ENCODE measurements around the gene ISLR. TPM values are rescaled to one million over a fixed set of nuclear protein-coding genes. Genes with fewer than 3 reads are reported as not detected.

The ISLR gene
- total RNA-seq, 1 donor, result 73.8 TPM

DNA sequence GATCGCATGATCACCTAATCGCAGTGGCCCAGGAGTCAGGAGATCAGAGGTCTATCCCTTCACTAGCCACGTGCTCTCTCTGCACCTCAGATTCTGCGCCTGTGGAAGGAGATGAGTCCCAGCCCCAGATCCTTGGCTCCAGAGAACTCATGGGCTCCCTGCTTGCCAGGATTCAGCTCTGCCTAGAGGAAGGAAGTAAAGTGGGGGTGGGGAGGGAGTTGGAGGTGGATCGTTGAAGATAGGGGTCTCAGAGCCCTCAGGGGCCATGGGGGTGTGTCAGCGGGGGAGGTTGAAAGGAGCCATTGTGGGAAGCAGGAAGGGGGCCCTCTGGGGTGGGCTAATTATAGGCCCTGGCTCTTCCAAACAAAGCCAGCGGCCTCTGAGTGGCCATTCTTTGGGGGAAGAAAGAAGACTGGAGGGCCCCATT, 40.4 kb downstream of the ISLR start:
- no peak for DNase-seq (ENCODE audit: low read depth)
- TF ChIP-seq, protein P1, sequence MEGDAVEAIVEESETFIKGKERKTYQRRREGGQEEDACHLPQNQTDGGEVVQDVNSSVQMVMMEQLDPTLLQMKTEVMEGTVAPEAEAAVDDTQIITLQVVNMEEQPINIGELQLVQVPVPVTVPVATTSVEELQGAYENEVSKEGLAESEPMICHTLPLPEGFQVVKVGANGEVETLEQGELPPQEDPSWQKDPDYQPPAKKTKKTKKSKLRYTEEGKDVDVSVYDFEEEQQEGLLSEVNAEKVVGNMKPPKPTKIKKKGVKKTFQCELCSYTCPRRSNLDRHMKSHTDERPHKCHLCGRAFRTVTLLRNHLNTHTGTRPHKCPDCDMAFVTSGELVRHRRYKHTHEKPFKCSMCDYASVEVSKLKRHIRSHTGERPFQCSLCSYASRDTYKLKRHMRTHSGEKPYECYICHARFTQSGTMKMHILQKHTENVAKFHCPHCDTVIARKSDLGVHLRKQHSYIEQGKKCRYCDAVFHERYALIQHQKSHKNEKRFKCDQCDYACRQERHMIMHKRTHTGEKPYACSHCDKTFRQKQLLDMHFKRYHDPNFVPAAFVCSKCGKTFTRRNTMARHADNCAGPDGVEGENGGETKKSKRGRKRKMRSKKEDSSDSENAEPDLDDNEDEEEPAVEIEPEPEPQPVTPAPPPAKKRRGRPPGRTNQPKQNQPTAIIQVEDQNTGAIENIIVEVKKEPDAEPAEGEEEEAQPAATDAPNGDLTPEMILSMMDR (IDR thresholded peaks at IDR 0.05; ENCODE audit: insufficient read depth, low read depth, low read length), result no peak
- no peak overlapping the region for H3K4me3 ChIP-seq (ENCODE audit: low read depth, low read length)

DNA sequence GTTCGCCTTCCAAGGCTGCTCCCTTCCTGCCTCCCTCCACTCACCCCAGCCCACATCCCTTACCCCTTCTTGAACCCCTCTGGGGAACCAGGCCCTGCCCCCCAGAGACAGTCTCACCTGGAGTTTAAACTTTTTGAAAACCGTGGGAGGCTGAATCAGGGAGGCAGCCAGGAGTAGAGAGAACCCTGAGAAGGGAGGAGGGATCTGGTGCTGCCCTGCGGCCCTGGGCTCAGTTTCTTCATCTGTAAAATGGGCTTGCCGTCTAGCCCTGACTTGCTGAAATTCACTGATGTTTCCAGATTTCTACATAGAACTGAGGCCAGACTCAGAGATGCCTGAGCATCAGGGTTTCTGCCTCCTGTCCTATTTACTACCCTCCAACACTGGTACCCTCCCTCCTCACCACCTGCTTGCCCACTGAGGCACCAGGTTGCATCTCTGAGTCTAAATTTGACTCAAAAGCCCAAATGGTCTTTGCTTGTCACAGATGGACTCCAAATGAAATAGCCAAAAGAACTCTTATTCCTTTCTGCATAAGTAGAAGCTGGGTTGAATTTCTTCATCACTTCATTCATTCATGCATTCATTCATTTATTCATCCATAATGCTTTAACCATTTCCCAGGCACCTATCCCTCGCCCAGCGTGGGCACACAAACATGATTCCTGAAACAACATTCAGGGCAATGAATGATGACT, 41.0 kb downstream of the ISLR start:
- no peak overlapping the region for H3K4me3 ChIP-seq (ENCODE audit: low read depth, low read length)
- no peak for DNase-seq (ENCODE audit: low read depth)
- TF ChIP-seq, protein P1 (IDR thresholded peaks at IDR 0.05; ENCODE audit: insufficient read depth, low read depth, low read length), result no peak

DNA sequence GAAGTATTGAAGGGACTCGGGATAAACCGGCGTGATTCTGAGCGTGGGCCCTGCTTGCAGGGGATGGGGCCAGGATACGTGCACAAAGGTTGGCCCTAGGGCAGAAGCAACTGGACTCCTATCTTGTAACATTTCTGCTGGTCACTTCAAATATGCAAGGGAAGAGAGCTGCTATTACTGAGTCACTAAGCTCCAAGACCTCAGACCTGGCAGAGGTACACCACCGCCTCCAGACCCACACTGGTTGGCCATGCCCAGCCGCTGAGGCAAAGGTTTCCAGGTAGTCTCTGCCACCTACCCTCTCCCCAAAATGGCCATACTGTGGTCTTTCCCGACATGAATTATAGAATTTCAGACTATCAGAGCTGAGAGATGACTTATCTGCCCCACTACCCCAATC, 42.4 kb downstream of the ISLR start:
- H3K4me3 ChIP-seq (ENCODE audit: low read depth, low read length), result no peak overlapping the region
- TF ChIP-seq, protein P1 (IDR thresholded peaks at IDR 0.05; ENCODE audit: insufficient read depth, low read depth, low read length), result no peak
- no peak for DNase-seq (ENCODE audit: low read depth)

DNA sequence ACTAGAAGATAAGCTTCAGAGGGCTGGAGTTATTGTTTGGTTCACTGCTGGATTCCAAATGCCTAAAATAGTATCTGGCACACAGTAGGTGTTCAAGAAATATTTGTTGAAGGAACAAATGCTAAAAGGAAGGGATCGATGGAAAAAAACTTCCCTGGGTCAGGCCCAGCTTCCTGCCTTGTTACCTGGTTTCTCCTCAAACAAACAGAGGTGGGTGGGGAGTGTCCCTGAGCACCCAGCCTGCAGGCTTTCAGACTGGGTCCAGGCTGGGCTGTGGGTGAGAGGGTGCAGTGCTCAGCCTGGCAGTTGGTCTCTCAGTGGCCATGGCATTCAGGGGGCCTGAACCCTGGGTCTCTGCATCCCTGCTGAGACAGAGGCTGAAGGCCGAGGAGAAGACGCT, 43.4 kb downstream of the ISLR start:
- TF ChIP-seq, protein P1 (IDR thresholded peaks at IDR 0.05; ENCODE audit: insufficient read depth, low read depth, low read length), result no peak
- H3K4me3 ChIP-seq (ENCODE audit: low read depth, low read length), result no peak overlapping the region
- no peak for DNase-seq (ENCODE audit: low read depth)

DNA sequence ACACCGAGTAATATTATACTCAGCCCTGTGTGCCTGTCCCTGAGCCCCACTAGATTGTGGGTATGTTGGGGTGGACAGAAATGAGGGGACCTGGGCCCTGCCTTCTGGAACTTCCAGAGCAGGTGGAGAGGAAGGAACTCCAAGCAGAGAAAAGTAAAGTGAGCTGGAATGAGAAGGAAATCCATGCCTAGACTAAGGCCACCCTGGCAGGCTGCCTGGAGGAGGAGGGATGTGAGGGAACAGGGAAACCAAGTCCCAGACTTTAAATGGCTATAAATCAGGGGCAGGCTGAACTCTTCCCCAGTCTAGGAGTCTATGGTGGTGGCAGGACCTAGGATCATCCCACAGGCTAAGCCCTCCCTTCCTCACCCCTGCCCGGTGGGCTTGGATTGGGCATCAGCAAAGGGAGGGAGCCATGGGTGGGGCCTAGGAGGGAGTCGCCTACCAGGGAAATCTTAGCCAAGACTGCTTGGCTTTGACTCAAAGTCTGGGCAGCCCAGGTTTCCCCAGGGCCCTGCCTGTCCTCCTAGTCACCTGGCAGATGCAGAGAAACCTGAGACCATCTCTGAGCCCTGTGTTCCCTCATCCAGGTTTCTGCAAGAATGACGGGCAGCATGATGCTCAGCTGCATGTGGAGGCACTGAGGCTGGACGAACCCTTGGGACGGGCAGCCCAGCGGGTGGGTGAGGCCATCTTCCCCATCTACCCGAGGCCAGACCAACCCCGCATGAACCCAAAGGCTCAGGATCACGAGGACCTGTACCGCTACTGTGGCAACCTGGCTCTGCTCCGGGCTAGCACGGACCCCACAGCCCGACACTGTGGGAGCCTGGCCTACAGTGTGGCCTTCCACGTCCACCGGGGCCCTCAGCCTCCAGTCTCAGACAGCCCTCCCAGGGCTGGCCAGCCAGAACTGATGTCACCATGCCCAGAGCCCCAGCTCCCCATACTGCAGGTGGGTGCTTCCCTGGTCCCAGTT, 44.7 kb downstream of the ISLR start:
- TF ChIP-seq, protein P1 (IDR thresholded peaks at IDR 0.05; ENCODE audit: insufficient read depth, low read depth, low read length), result no peak
- H3K4me3 ChIP-seq (ENCODE audit: low read depth, low read length), result no peak overlapping the region
- DNase-seq (ENCODE audit: low read depth), result no peak

DNA sequence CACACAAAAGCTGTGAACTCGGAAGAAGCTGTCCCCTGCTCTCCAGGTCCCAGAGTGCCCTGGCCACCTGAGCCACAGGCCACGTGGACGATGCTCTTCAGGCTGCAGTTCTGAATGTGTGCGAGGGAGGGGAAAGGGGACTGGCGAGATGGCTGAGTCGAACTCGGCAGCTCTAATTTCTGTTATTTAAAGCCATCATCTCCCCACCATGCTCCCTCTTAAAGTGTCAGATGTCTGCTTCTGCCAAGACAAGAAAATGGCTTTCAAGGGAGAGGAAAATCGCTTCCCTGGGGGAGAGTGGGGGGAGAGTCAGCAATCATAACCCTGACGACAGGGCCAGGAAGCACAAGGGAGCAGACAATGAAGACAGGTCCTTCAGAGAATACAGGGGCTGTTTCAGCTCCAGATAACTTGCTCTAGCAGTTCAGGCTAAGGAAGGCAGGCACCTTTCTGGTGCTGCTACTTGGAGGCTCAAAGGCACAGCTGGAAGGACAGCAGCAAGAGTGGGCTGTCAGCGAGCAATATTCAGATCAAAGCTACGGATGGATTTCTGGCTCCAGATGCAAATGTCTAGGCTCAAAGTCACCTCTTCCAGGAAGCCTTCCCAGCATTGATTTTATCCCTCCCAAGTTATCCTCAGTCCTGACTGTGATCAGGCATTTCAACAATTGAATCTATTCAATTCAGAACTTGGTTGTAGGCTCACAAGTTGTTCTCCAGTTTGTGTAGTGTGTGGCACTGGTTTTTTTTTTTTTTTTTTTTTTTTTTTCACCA, 47.2 kb downstream of the ISLR start:
- no peak overlapping the region for H3K4me3 ChIP-seq (ENCODE audit: low read depth, low read length)
- no peak for DNase-seq (ENCODE audit: low read depth)
- TF ChIP-seq, protein P1 (IDR thresholded peaks at IDR 0.05; ENCODE audit: insufficient read depth, low read depth, low read length), result no peak

Measured in fibroblast of villous mesenchyme (primary cell).